GM21619 (cell line): ENCODE data around the gene PCBP1.
A peak's percentile ranks its signal among the peaks of the same experiment; 100 is the strongest.
"Not testable (repeated sequence)": the region's sequence is repeated elsewhere in the genome, so short reads cannot be mapped to it uniquely, and the experiment has no call there.

Experiments
- ATAC-seq: cut with Tn5 transposase; IDR thresholded peaks from one replicate; pipeline ENCODE4 v1.9.1; 2021; ENCODE audit not compliant: unreplicated experiment

The PCBP1 gene

DNA sequence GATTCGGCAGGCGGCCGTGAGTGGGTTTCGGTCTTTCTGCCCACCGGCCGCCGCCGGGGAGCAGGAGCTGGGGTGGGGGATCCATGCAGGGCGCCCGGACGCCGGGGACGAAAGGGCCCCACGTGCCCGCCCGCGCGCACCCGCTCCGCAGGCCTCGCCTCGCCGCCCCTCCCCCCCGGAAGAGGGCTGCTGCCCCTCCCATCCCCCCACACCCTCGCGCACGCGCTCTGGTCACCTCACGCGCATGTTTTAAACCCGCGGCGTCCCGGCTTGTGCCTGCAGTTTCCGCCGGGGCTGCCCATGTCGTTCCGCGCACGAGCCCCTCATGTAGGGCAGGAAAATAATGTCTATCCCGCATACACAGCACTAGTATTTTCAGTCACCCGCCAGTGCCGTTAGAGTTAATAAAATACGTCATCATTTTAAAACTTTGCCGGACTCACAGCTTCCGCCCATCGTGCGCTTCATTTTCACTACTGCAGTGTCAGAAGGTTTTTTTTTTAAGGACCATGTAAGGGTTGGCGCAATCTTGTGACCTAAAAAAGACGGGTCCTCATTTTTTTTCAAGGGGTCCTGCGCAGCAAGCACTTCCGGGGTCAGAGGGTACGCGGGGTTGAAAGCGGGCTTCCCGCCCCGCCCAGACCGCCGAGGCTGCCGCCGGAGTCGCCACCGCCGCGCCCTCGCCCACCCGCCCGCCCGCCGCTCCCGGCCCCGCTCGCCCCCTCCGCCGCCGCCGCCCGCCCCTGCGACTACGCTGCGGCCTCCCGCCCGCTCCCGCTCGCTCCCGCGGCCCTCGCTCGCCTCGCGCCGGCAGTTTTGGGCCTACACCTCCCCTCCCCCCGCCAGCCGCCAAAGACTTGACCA lies at the start of gene PCBP1:
TSS of gene PCBP1 (plus strand) at position 640 of the 864 bp plus-strand sequence. CDS start 267 bp downstream, outside the sequence.
- ATAC-seq: peak; percentile 29

- no peak for ATAC-seq
These were observed 47.9 kb upstream of the PCBP1 start for GRCh38 chr2:70039366-70039765.

DNA sequence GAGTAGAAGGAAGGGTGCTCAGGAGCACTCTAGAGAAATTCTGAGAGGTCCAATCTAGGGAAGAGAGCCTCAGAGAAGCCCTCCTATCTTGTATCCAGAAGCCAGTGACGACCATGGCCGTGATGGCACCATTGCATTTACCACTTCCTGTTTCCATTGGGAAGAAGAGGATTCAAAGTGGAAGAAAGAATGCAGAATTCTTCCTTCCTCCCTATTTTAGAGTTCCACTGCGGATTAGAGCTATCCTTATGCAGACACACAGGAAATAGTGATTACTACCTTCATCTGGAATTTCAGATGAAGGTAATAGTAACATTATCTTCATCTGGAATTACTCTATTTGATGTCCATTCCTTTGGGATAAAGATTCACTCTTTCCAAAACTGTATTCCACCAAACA lies 45.6 kb upstream of the PCBP1 start:
- ATAC-seq: no peak

GRCh38 chr2:70042246-70042645 lies 45.0 kb upstream of the PCBP1 start:
- no peak for ATAC-seq

DNA sequence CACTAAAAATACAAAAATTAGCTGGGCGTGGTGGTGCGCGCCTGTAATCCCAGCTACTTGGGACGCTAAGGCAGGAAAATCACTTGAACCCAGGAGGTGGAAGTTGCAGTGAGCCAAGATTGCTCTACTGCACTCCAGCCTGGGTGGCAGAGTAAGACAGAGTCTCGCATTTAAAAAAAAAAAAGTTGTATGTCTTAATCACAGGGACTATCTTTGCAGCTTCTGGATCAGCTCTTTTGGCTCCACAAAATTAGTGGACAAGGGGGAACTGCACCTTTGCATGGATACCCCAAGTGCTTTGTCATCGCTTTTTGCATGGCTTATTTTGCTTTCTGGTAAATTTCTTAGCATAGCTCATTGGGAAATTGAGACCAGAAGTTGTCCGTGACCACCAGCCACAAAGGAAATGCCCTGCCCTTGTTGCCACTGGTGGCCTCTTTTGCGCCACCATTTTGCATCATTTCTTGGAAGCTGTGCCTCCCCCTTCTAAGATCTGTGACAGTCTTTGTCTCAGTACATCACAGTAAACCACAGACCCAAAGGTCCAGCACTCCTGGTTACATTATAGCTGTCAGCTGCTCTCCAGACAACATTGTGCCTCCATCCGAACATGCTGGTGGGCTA lies 43.9 kb upstream of the PCBP1 start:
- ATAC-seq: no peak

GRCh38 chr2:70044290-70045040 lies 42.8 kb upstream of the PCBP1 start:
- ATAC-seq: no peak

- no peak for ATAC-seq
These were observed 41.9 kb upstream of the PCBP1 start for GRCh38 chr2:70045405-70045804.

DNA sequence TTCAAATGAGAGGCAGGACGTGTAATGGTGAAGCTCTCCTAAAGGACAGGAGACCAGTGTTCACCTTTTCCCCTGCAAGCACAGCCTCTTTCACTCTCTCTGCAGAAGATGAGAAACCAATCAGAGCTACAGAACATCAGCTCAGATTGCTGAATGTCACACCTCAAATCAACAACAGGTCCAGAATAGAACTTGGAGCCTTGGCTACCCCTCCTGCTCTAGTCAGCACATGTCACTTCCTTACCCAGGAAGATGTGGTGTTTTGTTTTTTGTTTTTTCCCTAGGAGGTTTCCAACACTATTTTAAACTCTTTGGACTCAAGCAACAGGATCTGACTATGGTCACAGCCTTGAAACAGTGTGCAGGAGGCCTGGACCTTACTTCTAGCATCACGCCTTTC lies 41.3 kb upstream of the PCBP1 start:
- no peak for ATAC-seq

DNA sequence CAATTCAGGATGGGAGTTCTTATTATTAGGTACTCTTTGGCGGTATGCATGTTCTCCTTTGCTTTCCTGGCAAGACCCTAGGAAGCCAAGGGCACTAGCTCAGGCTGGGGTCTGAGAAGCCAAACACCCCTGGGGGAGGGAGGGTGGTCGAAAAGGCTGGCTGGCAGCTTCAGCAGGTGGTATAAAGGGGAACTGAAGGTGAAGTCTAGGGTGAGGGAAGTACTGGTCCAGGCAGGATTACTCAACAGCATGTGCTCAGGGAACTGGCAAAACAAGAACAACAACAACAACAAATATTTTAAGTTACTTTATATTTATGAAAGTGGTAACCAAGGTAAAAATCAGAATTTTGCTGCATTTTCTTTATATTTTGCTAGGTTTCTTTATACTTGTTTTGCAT lies 40.7 kb upstream of the PCBP1 start:
- ATAC-seq: no peak

- ATAC-seq: no peak
These were observed 39.8 kb upstream of the PCBP1 start for GRCh38 chr2:70047451-70047850.

DNA sequence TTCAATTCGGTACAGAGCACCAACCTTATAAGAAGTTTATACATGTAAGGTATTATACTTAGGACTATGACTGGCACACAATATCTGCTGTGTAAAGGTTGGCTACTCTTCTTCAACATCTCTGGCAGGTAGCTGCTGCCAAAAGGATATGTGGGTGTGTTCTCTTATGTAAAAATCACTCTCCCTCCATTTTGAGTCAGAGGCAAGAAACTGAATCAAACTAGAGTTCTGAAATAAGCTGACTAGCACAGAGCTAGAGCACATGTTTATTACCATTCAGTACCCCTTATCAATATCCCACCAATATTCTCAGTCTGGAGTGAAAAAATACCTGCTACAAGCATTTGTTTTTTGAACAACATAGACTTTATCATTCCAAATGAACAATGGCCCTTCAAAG lies 38.0 kb upstream of the PCBP1 start:
- no peak for ATAC-seq

GRCh38 chr2:70050631-70051425 lies 36.4 kb upstream of the PCBP1 start:
- no peak for ATAC-seq

DNA sequence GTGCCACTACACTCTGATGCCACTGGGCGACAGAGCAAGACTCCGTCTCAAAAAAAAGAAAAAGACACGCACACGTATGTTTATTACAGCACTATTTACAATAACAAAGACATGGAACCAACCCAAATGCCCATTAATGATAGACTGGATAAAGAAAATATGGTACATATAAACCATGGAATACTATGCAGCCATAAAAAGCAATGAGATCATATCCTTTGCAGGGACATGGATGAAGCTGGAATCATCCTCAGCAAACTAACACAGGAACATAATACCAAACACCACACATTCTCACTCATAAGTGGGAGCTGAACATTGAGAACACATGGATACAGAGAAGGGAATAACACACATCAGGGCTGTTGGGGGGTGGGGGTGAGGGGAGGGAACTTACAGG lies 32.0 kb upstream of the PCBP1 start:
- not testable (repeated sequence) for ATAC-seq

DNA sequence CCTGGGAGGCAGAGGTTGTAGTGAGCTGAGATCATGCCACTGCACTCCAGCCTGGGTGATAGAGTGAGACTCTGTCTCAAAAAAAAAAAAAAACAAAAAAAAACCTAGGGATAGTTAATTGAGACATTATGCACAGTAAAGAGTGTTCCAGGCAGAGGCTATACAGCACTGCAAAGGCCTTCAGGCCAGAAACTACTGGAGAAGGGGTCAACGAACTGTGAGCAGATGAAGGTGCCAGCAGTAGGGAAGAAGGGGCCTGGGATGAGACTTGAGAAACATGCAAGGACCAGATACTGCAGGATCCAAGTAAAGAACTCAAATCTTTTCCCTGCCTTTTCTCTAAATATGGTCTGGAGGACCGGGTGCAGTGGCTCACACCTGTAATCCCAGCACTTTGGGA lies 26.0 kb upstream of the PCBP1 start:
- ATAC-seq: no peak

DNA sequence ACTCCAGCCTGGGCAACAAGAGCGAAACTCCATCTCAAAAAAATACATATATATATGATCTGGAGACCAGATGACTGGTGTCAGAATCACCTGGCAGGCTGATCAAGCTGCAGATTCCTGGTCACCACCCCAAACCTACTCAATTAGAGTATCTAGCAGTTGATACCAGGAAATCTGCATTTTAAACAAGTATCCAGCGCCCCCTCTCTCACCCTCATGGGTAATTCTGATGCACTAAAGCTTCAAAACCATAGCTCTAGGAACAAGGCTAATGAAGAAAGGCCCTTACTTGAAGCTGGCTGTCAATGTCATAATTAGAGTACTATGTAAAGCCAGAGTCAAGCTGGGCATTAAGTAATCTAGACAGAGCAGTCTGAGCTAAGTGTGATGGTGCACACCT lies 25.0 kb upstream of the PCBP1 start:
- no peak for ATAC-seq

GRCh38 chr2:70068119-70068518 lies 19.2 kb upstream of the PCBP1 start:
- ATAC-seq: no peak

DNA sequence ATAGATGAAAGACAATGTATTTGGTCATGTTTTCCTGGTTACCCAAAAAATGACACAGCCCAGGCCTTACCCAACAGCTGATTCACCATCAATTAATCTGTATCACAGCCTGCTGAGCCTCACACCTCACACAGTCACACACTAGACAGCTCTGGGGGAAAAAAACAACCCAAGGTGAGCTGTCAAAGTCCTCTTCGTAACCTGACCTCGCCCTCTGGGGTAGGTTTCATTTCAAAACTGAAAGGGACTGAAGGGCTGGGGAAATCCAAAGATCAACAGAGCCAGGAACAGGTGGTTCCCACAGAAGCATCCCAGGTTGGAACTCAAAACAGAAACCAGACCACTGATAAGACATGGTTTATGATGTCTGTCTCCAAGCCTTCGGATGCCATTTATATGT lies 18.2 kb upstream of the PCBP1 start:
- peak; percentile 87 for ATAC-seq

DNA sequence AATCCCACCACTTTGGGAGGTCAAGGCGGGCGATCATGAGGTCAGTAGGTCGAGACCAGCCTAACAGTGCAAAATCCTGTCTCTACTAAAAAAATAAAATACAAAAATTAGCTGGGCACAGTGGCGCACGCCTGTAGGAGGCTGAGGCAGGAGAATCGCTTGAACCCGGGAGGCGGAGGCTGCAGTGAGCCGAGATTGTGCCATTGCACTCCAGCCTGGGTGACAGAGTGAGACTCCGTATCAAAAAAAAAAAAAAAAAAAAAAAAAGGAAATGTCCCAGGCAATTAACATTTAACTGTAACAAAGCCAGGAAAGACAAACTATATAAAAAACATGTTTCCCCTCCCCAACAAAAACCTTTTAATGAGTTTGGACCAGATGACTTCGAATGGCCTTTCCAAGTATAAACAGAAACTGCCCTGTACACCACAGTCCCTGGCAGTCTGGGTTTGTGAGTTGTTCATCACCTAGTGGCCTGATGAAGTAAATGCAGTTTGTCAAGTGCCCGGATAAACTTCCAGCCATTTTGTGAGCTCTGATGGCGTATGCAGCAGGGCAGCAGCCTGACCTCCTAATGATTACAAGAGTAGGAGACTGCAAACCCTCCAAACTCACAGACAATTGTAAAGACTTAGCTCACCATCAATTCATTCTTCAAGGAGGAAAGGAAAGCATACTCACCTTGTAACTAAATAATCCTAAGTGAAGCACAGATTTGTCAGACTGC lies 16.6 kb upstream of the PCBP1 start:
- ATAC-seq: peak; percentile 65

GRCh38 chr2:70073493-70073892 lies 13.8 kb upstream of the PCBP1 start:
- ATAC-seq: no peak

DNA sequence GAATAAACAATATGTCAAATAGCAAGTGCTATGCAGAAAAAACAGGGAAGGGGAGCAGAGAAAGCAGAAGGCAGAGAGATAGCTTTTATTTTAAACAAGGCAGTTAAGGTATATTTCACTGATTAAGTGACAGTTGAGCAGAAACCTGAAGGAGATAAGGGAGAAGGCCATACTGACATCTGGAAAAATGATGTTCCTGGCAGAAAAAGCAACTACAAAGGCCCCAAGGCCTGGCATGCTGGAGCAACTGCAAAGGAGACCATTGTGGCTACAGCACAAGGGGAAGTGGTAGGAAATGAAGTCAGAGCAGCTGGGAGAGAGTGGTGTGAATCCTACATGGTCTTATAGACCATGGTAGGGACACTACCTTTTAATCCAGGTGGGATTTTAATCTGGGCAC lies 8.9 kb upstream of the PCBP1 start:
- ATAC-seq: no peak
